HG02852 (cell line): ENCODE results near the gene GOLT1A.

Experiments used
- ATAC-seq: cut with Tn5 transposase; IDR thresholded peaks from one replicate; pipeline ENCODE4 v1.9.1; 2021; ENCODE audit warnings: mild to moderate bottlenecking, moderate library complexity; ENCODE audit not compliant: unreplicated experiment

Gene GOLT1A

DNA sequence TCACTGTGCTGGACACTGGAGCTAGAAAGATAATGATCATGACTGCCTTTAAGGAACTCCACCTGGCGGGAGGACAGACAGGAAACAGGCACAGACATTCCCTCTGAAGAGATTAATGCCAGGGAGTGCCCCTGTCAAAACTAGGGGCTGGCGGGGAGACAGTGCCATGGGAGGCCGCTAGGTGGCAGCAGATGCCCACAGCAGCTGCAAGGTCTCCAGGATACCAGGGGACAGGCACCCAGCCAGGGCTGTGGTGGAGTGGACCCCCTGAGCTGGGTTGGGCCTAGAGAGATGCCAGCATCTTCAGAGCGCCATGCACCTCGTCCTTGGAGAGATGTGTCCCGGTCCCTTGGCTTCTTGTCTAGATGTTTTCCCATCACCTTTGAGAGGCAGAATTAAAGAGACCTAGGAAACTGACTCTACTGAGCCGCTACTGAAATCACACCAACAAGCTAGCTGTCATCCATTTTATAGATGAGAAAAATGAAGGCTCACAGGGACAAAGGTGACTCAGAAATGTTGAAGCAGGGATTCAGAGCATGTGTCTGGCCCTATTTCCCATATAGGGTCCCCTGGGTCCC is 51.2 kb downstream of the GOLT1A start:
- ATAC-seq, result no peak

DNA sequence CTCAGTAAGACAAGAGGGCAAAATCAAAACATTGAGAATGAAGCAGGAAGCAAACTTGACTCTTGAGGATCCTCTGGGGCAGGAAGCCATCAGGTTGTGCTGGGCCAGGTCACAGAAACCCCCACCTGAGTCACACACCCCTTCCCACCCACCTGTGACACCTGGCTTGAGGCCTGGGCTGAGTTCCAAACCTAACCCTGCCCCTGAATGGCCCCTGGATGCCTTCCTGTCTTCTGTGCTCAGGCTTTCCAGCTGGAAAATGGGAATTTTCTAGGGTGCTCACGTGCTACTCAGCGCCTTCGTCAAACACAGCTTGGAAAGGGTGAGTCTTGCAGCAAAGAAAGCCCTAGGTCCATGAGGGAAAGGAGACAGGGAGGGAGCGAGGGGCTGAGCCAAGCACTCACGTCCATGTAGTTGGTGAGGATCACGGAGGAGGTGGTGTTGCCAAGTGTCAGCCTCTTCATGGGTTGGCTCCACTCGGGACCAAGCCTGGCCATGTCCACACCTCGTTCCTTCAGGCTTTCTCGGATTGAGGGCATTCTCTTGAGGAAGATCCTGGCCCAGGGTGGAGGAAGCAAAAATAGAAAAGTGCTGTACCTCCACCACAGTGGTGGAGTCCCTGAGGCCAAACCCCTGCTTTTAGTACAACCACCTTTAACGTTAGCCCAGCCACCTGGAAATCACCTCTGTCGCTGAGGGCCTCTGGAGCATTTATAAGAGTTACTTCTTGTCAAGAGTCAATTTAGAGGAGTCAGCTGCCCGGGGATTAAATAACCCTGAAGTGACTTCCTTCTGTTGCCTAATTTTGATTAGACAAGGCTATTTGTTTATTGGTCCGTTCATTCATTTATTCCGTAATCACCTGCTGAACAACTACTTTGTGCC is 51.9 kb downstream of the GOLT1A start:
- ATAC-seq, result no peak

DNA sequence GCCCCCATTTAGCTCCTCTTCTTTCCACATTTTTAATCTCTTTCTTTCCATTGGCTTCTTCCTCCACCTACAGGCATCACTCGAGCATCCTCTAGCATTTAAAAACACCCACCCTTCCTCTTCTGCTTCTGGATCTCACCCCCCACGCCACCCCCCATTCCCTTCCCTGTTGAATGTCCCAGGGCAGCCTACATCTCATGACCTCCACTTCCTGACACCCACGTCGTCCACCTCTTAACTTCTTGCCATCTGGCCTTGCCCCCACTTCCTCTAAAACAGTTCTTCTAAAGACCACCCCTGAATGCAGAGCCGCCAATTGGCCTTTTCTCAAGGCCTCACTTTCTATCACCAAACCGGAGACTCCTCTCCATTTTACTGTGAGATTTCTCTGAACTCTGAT is 55.8 kb downstream of the GOLT1A start:
- no peak for ATAC-seq

DNA sequence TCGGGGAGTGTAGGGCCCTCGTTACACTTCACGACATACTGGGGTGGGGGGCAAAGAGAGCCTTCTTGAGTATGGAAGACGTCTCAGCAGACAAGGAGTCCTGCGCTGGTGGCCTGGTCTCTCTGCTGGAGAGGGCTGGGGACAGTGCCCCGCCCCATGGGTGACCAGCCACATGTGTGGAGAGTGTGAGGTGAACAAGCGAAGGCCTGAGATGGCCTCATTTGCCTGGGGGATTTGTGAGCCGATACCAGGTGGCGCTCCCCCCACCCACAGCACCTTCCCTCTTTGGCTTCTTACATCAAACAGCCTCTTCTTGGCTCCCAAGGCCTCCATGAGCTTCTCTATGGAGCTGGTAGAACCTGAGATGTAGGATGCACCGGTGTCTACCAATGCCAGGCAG is 57.9 kb downstream of the GOLT1A start:
- no peak for ATAC-seq

DNA sequence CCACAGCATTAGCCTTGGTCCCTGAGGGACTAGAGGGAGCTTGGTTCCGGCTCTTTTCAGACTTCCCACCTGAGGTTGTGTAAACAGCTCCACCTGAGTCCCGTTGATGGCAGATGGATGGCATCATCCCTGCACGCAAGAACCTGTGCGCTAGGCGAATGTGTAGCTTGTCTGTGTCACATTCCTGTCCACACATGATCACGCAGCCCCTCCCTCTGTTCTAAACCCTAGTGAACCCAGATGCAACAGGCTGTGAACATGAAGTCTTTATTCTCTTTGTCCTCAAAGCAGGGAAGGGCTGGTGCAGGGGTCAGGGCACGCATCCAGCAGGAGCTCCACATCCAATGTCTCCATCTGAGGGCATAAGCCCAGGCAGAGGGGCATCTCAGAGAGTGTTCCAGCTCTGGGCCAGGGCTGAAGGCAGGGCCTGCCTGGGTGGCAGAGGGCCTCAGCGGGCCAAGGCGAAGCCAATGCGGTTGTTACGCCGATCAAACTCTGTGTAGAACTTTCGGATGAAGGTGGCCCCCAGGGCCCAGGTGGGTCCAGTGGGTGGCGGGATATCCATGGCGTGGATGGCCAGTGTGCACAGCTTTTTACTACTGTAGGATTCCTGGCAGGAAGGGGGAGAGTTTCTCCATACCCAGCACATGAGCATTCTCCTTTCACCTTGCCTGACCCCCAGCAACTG is 59.1 kb downstream of the GOLT1A start:
- ATAC-seq, result no peak

DNA sequence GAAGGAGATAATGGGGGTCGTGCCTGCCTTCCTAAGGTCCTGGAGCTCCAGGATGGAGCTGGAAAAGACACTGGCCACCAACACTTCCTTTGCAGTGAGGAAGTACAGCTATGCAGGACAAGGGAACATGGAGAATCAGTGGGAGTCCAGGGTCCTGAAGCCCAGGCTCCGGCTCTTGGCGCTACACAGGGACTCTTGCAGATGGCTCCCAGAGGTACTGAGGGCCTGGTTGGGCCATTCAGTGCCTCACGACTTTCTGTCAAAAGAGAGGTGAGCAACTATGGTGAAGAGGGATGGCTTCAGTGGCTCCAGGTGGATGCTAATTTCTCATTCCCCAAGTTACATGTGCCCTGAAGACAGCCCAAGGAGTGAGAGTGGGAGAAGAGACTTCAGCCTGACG is 60.1 kb downstream of the GOLT1A start:
- ATAC-seq, result no peak

DNA sequence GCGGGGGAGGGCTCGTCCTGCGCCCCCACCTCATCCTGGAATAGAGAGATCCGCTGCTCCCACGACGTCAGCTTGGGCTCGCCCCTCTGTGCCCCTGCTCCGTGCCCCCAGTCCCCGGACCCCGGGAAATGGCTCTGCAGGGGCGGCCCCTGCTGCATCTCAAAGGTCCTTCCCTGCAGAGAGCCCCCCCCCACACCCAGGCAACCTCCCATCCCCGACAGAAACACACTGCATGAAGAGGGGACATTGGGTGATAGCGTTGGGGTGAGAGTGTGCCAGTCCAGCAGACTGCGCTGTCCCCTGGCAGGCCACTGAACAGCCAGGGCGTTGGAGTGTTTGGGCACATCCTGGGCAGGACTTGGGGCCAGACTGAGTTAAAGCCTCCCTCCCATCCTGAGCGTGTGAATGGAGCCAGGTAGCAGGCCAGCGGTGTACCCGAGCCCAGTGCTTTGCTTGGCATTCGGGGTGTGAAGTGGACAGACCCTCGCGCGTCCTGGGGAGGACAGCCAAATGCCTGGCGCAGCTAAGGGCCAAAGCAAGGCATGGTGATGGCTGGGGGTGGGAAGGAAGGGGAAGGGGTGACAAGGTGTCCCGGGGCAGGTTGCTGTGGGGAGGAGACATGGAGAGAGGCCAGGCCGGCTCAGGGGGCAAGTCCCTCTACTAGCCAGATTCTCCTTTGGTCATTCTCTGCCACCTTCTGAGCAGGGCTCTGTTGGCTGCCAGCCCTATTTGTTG is 61.3 kb downstream of the GOLT1A start:
- ATAC-seq, result no peak

DNA sequence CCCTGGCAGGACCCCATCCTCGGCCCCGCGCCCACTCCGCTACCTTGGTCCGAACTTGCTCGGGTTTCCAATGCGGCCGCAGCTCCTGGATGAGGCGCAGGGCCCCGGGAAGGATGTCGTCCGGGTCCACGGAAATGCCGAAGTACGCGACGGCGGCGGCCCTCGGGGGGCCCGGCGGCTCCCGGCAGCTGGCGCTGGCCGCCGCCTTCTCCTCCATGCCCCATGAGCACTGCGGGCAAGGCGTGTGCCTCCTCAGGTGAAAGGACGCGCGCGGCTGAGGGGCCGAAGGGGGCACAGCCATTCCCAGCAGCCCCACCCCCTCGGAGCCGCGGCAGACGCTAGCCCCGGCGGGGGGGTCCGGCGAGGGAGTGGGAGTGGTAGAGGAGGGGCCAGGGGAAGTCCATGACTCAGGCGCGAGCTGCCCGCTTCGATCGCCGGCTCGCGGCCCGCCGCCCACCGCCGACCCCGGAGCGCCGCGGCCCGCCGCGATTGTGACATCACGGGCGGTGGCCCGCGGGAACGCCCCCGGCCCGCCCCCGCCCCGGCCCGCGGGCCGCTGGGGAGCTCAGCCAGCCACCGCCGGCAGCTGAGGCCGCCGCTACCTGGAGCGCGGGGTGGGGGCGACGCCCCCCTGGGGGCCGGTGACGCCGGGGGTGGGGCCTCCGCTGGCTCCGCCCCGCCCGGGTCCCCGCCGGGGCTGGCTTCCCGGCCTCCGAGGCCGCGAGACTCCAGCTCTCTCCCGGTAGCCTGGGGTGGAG is 62.1 kb downstream of the GOLT1A start, which contains the start of gene ETNK2:
Gene ETNK2, minus strand, starts transcription at position 493 of the 758 bp plus-strand sequence. Its CDS starts 192 bp downstream, at position 301.
- no peak for ATAC-seq

DNA sequence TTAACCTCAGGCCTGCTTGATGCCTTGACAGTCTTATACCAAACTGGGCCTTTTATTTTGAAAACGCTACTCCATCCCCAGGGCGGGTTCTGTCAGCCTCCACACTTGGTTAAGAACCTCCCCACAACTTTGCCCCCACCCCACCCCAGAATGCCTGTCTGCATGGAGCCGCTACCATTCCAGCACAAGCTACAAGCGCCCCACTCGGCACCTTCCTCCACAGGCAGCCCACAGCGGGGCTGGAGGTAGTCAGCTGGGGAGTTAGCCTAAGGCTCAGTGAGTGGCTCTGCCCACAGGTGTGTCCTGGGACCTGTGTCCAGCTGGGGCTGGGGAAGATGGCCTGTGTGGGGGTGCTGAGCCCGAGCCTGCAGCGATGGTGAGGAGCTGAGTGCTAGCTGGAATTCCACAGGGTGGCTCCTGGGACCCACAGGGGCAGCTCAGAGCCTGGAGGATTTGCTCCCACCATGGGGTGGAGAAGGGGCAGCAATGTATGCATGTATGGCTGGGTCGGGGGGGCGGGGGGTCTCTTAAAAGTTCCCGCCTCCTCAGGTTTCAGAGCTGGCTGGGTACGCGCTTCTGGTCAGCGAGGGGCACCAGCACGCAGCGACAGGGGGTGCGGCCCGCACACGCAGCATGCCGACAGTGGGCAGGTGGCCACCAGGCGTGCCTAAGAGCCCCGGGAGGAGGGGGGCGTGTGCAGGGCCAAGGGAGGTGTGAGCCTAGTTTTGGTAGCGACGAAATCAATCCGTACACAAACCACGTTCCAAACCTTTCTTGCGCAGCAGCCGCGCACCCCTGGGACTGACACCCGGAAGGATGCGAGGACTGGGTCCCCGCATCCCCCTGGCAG is 62.9 kb downstream of the GOLT1A start:
- no peak for ATAC-seq

DNA sequence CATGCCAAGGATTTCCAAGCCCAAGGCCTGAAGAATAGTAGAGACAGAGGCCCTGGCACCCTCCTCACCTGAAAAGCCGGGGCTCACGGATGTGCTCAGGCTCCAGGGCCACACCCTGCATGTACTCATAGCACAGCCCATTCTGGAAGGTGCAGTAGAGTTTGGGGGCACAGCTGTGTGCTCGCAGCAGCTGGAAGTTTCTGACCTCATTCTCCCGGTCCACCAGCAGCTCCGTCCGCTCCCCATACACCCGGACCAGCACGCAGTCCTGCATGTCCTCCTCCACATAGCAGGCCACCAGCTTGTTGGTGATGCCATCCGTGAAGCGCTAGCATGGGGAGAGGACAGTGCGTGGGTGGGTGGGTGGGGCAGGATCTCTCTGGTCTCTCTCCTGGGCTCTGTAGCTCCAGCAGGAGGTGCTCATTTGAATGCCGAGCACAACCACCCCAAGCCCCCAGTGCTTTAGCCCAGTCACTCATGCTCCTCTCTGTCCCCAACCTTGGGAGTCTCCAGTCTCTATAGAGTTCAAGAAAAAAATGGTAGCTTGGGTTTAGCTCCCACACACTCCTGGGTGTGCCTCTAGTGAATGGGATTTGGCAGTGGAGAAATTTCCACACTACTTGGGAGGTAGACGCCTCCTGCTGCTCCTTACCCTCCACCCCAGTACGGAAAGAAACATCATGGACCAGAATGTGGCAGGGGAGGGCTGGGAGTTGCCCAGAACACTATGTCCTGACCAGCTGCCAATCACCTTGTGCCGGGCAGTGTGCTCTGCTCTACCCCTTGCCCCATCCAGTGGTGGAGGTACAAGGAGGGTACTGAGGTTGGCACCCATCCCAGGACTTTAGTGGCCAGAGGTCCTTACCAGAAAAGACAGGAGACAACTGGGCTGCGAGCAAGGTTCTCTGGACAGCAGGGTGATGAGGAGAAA is 63.9 kb downstream of the GOLT1A start:
- no peak for ATAC-seq

DNA sequence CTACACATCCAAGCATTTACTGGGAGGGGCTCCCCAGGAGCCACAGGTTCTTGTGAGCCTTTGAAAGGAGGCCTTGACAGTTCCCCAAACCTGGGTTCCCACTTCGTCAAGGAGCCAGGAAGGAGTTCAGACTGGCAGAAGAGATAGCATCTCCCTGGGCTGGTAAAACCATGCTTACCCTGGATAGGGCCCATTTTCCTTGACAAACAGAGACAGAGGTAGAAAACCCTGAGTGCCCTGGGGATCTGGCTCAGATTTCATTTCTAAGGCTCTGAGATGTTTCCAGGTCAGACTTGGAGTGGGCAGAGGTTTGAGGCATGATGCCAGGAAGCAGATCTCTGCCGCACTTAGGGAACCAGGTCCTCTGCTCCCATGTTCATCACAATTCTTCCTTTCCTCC is 64.7 kb downstream of the GOLT1A start:
- no peak for ATAC-seq
